ENCODE data around the gene VSIG4.
A peak's percentile ranks its signal among the peaks of the same experiment; 100 is the strongest.

The VSIG4 gene

DNA sequence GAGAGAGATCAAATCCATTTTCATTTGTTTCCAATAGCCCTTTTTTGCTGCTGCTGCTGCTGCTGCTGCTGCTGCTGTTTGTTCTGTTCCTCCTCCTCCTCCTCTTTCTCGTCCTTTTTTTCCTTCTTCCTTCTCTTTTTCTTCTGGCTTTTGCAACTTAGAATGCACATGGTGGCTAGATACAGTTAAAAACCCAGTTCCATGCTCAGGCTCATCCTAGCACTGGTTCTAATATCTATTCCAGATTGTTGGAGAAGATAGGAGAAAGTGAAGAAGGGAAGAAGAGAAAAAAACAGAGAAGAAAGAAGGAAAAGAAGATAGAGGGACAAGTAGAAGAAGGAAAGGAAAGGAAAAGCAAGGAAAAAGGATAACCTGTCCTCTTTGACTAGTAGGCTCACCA lies 39.7 kb downstream of the VSIG4 start:
- TF ChIP-seq, protein P1, sequence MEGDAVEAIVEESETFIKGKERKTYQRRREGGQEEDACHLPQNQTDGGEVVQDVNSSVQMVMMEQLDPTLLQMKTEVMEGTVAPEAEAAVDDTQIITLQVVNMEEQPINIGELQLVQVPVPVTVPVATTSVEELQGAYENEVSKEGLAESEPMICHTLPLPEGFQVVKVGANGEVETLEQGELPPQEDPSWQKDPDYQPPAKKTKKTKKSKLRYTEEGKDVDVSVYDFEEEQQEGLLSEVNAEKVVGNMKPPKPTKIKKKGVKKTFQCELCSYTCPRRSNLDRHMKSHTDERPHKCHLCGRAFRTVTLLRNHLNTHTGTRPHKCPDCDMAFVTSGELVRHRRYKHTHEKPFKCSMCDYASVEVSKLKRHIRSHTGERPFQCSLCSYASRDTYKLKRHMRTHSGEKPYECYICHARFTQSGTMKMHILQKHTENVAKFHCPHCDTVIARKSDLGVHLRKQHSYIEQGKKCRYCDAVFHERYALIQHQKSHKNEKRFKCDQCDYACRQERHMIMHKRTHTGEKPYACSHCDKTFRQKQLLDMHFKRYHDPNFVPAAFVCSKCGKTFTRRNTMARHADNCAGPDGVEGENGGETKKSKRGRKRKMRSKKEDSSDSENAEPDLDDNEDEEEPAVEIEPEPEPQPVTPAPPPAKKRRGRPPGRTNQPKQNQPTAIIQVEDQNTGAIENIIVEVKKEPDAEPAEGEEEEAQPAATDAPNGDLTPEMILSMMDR (conservative IDR thresholded peaks at IDR 0.05; ENCODE audit: low read length), result no peak
- no peak for TF ChIP-seq EZH2phosphoT487 (IDR thresholded peaks at IDR 0.05; ENCODE audit: borderline replicate concordance)
- H3F3A ChIP-seq (ENCODE audit: low read depth), result peaks cover 4% of the 10 kb centered on the region
- no peaks in the 10 kb centered on the region for H4K20me1 ChIP-seq (ENCODE audit: insufficient read depth, low read length, poor library complexity, severe bottlenecking)
- no peaks in the 10 kb centered on the region for H3K27me3 ChIP-seq (ENCODE audit: insufficient read depth, low read length, poor library complexity, severe bottlenecking)
- peaks cover 93% of the 10 kb centered on the region for H3K4me1 ChIP-seq (ENCODE audit: insufficient read depth, low read length, poor library complexity, severe bottlenecking)
- peak overlapping the region; percentile 47 for H3K4me2 ChIP-seq (ENCODE audit: low read depth, low read length, poor library complexity, severe bottlenecking)
- no peaks in the 10 kb centered on the region for H3K79me2 ChIP-seq (ENCODE audit: insufficient read depth, low read length)
- no peak overlapping the region for H2AFZ ChIP-seq (ENCODE audit: low read length)
- no peaks in the 10 kb centered on the region for H3K36me3 ChIP-seq (ENCODE audit: insufficient read depth, low read length)
- no peaks in the 10 kb centered on the region for H3K9me3 ChIP-seq (ENCODE audit: insufficient read depth, low read depth, low read length)
- peak overlapping the region; percentile 67 for H3K9ac ChIP-seq (ENCODE audit: low read depth, low read length, poor library complexity, severe bottlenecking)
- no peaks in the 10 kb centered on the region for H3K9me2 ChIP-seq (replicated peaks; ENCODE audit: low read depth, low read length)
- no peak overlapping the region for H3K4me3 ChIP-seq (ENCODE audit: low read length, poor library complexity, severe bottlenecking)

DNA sequence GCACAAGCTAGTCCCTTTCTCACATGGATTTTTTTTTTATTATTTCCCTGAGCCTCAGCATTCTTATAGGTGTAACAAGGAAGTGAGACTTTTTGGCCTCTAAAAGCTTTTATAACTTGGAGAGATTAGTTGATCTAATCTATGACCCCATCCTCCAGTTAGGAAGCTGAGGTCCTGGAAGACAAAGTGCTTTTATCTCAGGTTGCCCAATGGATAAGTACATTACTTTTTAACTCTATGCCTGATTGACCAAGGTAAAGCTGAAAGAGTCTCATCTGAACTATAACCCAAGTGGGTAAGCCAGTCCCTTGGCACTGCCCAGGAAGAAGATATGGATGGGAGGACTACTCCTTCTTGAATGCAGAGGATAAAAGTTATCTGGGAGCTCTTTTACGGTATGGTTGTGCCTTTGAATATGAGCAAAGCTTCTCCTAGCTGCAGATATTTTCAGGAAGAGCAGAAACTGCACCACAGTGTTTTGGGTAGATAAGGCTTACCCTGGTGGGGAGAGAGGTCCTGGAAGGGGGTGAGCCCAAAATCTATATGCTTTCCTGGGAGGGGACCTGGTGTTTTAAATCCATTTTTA lies 40.2 kb downstream of the VSIG4 start:
- H3K36me3 ChIP-seq (ENCODE audit: insufficient read depth, low read length), result no peaks in the 10 kb centered on the region
- peak overlapping the region; percentile 67 for H3K9ac ChIP-seq (ENCODE audit: low read depth, low read length, poor library complexity, severe bottlenecking)
- no peaks in the 10 kb centered on the region for H4K20me1 ChIP-seq (ENCODE audit: insufficient read depth, low read length, poor library complexity, severe bottlenecking)
- no peaks in the 10 kb centered on the region for H3K27me3 ChIP-seq (ENCODE audit: insufficient read depth, low read length, poor library complexity, severe bottlenecking)
- peak overlapping the region; percentile 47 for H3K4me2 ChIP-seq (ENCODE audit: low read depth, low read length, poor library complexity, severe bottlenecking)
- peaks cover 93% of the 10 kb centered on the region for H3K4me1 ChIP-seq (ENCODE audit: insufficient read depth, low read length, poor library complexity, severe bottlenecking)
- H3K4me3 ChIP-seq (ENCODE audit: low read length, poor library complexity, severe bottlenecking), result no peak overlapping the region
- TF ChIP-seq, protein P1 (conservative IDR thresholded peaks at IDR 0.05; ENCODE audit: low read length), result no peak
- no peak for TF ChIP-seq EZH2phosphoT487 (IDR thresholded peaks at IDR 0.05; ENCODE audit: borderline replicate concordance)
- H3K9me3 ChIP-seq (ENCODE audit: insufficient read depth, low read depth, low read length), result no peaks in the 10 kb centered on the region
- no peaks in the 10 kb centered on the region for H3F3A ChIP-seq (ENCODE audit: low read depth)
- H3K9me2 ChIP-seq (replicated peaks; ENCODE audit: low read depth, low read length), result no peaks in the 10 kb centered on the region
- no peak overlapping the region for H2AFZ ChIP-seq (ENCODE audit: low read length)
- H3K79me2 ChIP-seq (ENCODE audit: insufficient read depth, low read length), result no peaks in the 10 kb centered on the region

DNA sequence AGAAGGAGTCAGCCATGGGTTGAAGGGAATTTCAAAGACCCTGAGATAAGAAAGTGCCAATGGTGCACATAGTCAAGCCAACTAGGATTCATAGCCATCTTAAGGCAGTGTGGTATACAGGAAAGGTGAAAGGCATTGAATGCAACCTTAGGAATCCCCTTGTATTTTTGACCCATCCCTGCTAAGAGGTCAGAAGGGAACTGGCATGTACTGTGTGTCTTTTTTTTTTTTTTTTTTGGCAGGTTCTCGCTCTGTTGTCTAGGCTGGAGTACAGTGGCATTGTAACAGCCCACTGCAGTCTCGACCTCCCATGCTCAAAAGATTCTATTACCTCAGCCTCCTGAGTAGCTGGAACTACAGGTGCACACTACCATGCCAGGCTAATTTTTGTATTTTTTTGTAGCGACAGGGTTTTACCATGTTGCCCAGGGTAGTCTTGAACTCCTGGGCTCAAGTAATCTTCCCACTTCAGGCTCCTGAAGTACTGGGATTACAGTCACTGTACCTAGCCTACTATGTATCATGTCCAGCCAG lies 40.8 kb downstream of the VSIG4 start:
- H3K9me3 ChIP-seq (ENCODE audit: insufficient read depth, low read depth, low read length), result no peaks in the 10 kb centered on the region
- no peak overlapping the region for H3K4me2 ChIP-seq (ENCODE audit: low read depth, low read length, poor library complexity, severe bottlenecking)
- H3F3A ChIP-seq (ENCODE audit: low read depth), result no peaks in the 10 kb centered on the region
- no peaks in the 10 kb centered on the region for H3K79me2 ChIP-seq (ENCODE audit: insufficient read depth, low read length)
- peaks cover 90% of the 10 kb centered on the region for H3K4me1 ChIP-seq (ENCODE audit: insufficient read depth, low read length, poor library complexity, severe bottlenecking)
- no peaks in the 10 kb centered on the region for H4K20me1 ChIP-seq (ENCODE audit: insufficient read depth, low read length, poor library complexity, severe bottlenecking)
- peak overlapping the region; percentile 67 for H3K9ac ChIP-seq (ENCODE audit: low read depth, low read length, poor library complexity, severe bottlenecking)
- no peaks in the 10 kb centered on the region for H3K36me3 ChIP-seq (ENCODE audit: insufficient read depth, low read length)
- H3K4me3 ChIP-seq (ENCODE audit: low read length, poor library complexity, severe bottlenecking), result no peak overlapping the region
- no peaks in the 10 kb centered on the region for H3K27me3 ChIP-seq (ENCODE audit: insufficient read depth, low read length, poor library complexity, severe bottlenecking)
- H3K9me2 ChIP-seq (replicated peaks; ENCODE audit: low read depth, low read length), result no peaks in the 10 kb centered on the region
- no peak overlapping the region for H2AFZ ChIP-seq (ENCODE audit: low read length)
- TF ChIP-seq EZH2phosphoT487 (IDR thresholded peaks at IDR 0.05; ENCODE audit: borderline replicate concordance), result no peak
- TF ChIP-seq, protein P1 (conservative IDR thresholded peaks at IDR 0.05; ENCODE audit: low read length), result no peak

All from Loucy (cell line).